Measurements from ENCODE around the gene INKA1. TPM values are rescaled to one million over a fixed set of nuclear protein-coding genes. Genes with fewer than 3 reads are reported as not detected.

Gene INKA1
- total and polyA plus RNA-seq, 2 donors (not counting 1 experiment from before 2014, with no cell fraction given): 6.5 to 7.3 TPM

DNA sequence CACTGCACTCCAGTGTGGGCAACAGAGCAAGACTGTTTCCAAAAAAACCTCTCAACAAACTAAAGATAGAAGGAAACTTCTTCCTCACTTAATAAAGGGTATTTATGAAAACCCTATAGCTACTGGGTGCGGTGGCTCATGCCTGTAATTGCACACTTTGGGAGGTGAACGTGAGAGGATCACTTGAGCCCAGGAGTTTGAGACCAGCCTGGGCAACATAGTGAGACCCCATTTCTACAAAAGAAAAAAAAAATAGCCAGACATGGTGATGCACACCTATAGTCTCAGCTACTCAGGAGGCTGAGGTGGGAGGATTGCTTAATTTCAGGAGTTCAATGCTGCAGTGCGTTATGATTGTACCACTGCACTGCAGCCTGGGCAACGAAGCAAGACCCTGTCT, 39.1 kb upstream of the INKA1 start:
- Histone ChIP-seq H2AFZ (ENCODE audit: low read length) (no peak overlapping the region), H3K9me3 (ENCODE audit: control insufficient read depth, insufficient read depth, low read depth, low read length) (no peaks in the 10 kb centered on the region), H3K79me2 (ENCODE audit: control insufficient read depth, insufficient read depth, low read length) (peaks cover 54% of the 10 kb centered on the region), H3K27ac (ENCODE audit: insufficient read depth, low read length) (no peak overlapping the region), H3K4me2 (ENCODE audit: extremely low read depth, insufficient read depth, low read length) (no peak overlapping the region), H3K4me3 (replicated peaks in 1 of 4; ENCODE audit: control extremely low read depth in 1 of 4, insufficient read depth in 1 of 4, low read depth in 3 of 4, low read length in 4 of 4) (no peak overlapping the region), H3K4me1 (ENCODE audit: control insufficient read depth, extremely low read depth, insufficient read depth, low read length) (no peaks in the 10 kb centered on the region), H3K36me3 (ENCODE audit: control insufficient read depth, insufficient read depth, low read length) (no peaks in the 10 kb centered on the region), H4K20me1 (ENCODE audit: control insufficient read depth, extremely low read depth, insufficient read depth, low read length) (no peaks in the 10 kb centered on the region), H3K9ac (ENCODE audit: insufficient read depth, low read length) (no peak overlapping the region), H3K27me3 (ENCODE audit: control insufficient read depth, insufficient read depth, low read length) (no peaks in the 10 kb centered on the region)
- no peak for DNase-seq (ENCODE audit: low read depth in 2 of 2)
- no peak for TF ChIP-seq CTCF (conservative IDR thresholded peaks at IDR 0.05 in 1 of 2, IDR thresholded peaks at IDR 0.05 in 1 of 2; ENCODE audit: low read depth in 1 of 2, low read length in 2 of 2)
- no peak for TF ChIP-seq EZH2 (IDR thresholded peaks at IDR 0.05; ENCODE audit: low read length, missing control alignments)

GRCh38 chr3:49769286-49769915, 33.7 kb upstream of the INKA1 start:
- H3K9me3 ChIP-seq (ENCODE audit: control insufficient read depth, insufficient read depth, low read depth, low read length): no peaks in the 10 kb centered on the region
- no peaks in the 10 kb centered on the region for H3K36me3 ChIP-seq (ENCODE audit: control insufficient read depth, insufficient read depth, low read length)
- no peaks in the 10 kb centered on the region for H3K27me3 ChIP-seq (ENCODE audit: control insufficient read depth, insufficient read depth, low read length)
- no peak overlapping the region for H3K4me2 ChIP-seq (ENCODE audit: extremely low read depth, insufficient read depth, low read length)
- no peak overlapping the region for H3K9ac ChIP-seq (ENCODE audit: insufficient read depth, low read length)
- peaks cover 2% of the 10 kb centered on the region for H3K4me1 ChIP-seq (ENCODE audit: control insufficient read depth, extremely low read depth, insufficient read depth, low read length)
- no peak overlapping the region for H3K4me3 ChIP-seq (replicated peaks in 1 of 4; ENCODE audit: control extremely low read depth in 1 of 4, insufficient read depth in 1 of 4, low read depth in 3 of 4, low read length in 4 of 4)
- no peak for DNase-seq (ENCODE audit: low read depth in 2 of 2)
- peaks cover 72% of the 10 kb centered on the region for H3K79me2 ChIP-seq (ENCODE audit: control insufficient read depth, insufficient read depth, low read length)
- H2AFZ ChIP-seq (ENCODE audit: low read length): no peak overlapping the region
- H3K27ac ChIP-seq (ENCODE audit: insufficient read depth, low read length): no peak overlapping the region
- no peak for TF ChIP-seq CTCF (conservative IDR thresholded peaks at IDR 0.05 in 1 of 2, IDR thresholded peaks at IDR 0.05 in 1 of 2; ENCODE audit: low read depth in 1 of 2, low read length in 2 of 2)
- TF ChIP-seq EZH2 (IDR thresholded peaks at IDR 0.05; ENCODE audit: low read length, missing control alignments): no peak
- peaks cover 3% of the 10 kb centered on the region for H4K20me1 ChIP-seq (ENCODE audit: control insufficient read depth, extremely low read depth, insufficient read depth, low read length)

DNA sequence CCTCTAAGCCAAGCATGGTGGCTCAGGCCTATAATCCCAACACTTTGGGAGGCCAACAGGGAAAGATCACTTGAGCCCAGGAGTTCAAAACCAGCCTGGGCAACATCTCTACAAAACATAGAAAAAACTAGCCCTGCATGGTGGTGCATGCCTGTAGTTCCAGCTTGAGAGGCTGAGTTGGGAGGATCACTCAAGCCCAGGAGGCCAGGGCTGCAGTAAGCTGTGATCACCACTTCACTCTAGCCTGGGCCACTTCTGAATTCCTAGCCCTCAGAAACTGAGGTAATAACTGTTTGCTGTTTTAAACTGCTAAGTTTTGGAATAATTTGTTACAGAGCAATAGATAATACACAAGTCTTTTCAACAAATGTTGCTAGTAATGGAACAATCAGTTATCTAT, 33.1 kb upstream of the INKA1 start:
- H3K27me3 ChIP-seq (ENCODE audit: control insufficient read depth, insufficient read depth, low read length): no peaks in the 10 kb centered on the region
- TF ChIP-seq CTCF (conservative IDR thresholded peaks at IDR 0.05 in 1 of 2, IDR thresholded peaks at IDR 0.05 in 1 of 2; ENCODE audit: low read depth in 1 of 2, low read length in 2 of 2) (no peak), EZH2 (IDR thresholded peaks at IDR 0.05; ENCODE audit: low read length, missing control alignments) (no peak)
- peaks cover 2% of the 10 kb centered on the region for H3K4me1 ChIP-seq (ENCODE audit: control insufficient read depth, extremely low read depth, insufficient read depth, low read length)
- no peak overlapping the region for H2AFZ ChIP-seq (ENCODE audit: low read length)
- no peak overlapping the region for H3K4me2 ChIP-seq (ENCODE audit: extremely low read depth, insufficient read depth, low read length)
- no peak overlapping the region for H3K9ac ChIP-seq (ENCODE audit: insufficient read depth, low read length)
- no peaks in the 10 kb centered on the region for H3K36me3 ChIP-seq (ENCODE audit: control insufficient read depth, insufficient read depth, low read length)
- no peak overlapping the region for H3K27ac ChIP-seq (ENCODE audit: insufficient read depth, low read length)
- H3K9me3 ChIP-seq (ENCODE audit: control insufficient read depth, insufficient read depth, low read depth, low read length): no peaks in the 10 kb centered on the region
- H3K4me3 ChIP-seq (replicated peaks in 1 of 4; ENCODE audit: control extremely low read depth in 1 of 4, insufficient read depth in 1 of 4, low read depth in 3 of 4, low read length in 4 of 4): no peak overlapping the region
- no peak for DNase-seq (ENCODE audit: low read depth in 2 of 2)
- H4K20me1 ChIP-seq (ENCODE audit: control insufficient read depth, extremely low read depth, insufficient read depth, low read length): peaks cover 3% of the 10 kb centered on the region
- peaks cover 70% of the 10 kb centered on the region for H3K79me2 ChIP-seq (ENCODE audit: control insufficient read depth, insufficient read depth, low read length)

Data from fibroblast of lung (primary cell).